Measurements from ENCODE around the gene S100A1. TPM values are rescaled to one million over a fixed set of nuclear protein-coding genes. Genes with fewer than 3 reads are reported as not detected.

S100A1 gene
- total RNA-seq, 2 experiments from 2014 or later: not detected

DNA sequence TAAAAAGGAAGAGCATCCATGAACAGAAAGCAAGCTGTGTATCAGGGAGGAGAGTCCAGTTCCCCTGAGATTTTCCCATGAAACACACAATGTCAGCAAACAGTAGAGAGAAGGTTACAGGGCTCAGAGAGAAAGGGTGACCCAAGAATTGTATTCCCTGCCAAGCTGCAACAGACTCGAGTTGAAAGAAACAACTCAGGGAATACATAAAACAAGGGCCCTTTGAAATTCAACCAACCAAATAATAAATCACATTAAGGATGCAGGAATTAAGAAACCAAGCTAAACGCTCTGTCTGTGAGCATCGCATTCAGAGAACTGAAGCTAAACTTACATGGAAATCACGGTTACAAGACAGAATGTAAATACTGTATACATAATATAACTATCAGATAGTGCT is 35.5 kb upstream of the S100A1 start:
- Mint-ChIP-seq H3K27ac (no peak overlapping the region), H3K9me3 (ENCODE audit: low read depth) (no peaks in the 10 kb centered on the region), H3K4me3 (no peak overlapping the region), H3K4me1 (peaks cover 9% of the 10 kb centered on the region), H3K27me3 (no peaks in the 10 kb centered on the region), H3K36me3 (ENCODE audit: low read depth) (no peaks in the 10 kb centered on the region)
- DNase-seq: no peak
- ChIA-PET CTCF (interaction anchor here (1.1 to 1.4 kb wide), 5 partner anchors 11 to 90 kb away, joined by 3 to 6 read pairs (median 5); no protein-coding TSS in a partner anchor), POLR2A (no interaction called here)
- intact Hi-C loops (cut with DNase I, micrococcal nuclease): no loop called here
- no peak for ATAC-seq

DNA sequence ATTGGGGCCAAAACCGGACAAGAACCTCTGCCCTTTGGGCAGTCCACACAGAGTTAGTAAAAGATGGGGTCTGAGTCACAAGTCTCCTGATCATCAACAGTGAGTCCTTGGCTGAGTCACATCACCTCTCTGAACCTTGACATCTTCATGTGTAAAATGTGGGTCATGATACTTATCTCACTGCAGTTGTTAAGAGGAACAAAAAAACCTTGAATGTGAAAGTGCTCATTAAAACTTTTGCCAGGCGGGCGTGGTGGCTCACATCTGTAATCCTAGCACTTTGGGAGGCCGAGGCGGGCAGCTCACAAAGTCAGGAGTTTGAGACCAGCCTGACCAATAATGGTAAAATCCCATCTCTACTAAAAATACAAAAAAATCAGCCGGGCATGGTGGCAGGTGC is 31.0 kb upstream of the S100A1 start:
- Mint-ChIP-seq H3K36me3 (ENCODE audit: low read depth) (no peaks in the 10 kb centered on the region), H3K4me1 (peaks cover 17% of the 10 kb centered on the region), H3K4me3 (no peak overlapping the region), H3K9me3 (ENCODE audit: low read depth) (no peaks in the 10 kb centered on the region), H3K27ac (peak overlapping the region; percentile 63), H3K27me3 (no peaks in the 10 kb centered on the region)
- CTCF ChIA-PET: interaction anchor here (0.7 to 1.5 kb wide), 4 partner anchors 10 to 95 kb away, joined by 3 to 5 read pairs (median 3); no protein-coding TSS in a partner anchor
- DNase-seq (peak; percentile 51), ATAC-seq (peak; percentile 98)
- intact Hi-C loops (cut with DNase I, micrococcal nuclease): loop anchor here in 1 of 2 experiments (1.0 kb wide), 1 partner anchor 24 kb away; no protein-coding TSS in a partner anchor
- POLR2A ChIA-PET: no interaction called here

DNA sequence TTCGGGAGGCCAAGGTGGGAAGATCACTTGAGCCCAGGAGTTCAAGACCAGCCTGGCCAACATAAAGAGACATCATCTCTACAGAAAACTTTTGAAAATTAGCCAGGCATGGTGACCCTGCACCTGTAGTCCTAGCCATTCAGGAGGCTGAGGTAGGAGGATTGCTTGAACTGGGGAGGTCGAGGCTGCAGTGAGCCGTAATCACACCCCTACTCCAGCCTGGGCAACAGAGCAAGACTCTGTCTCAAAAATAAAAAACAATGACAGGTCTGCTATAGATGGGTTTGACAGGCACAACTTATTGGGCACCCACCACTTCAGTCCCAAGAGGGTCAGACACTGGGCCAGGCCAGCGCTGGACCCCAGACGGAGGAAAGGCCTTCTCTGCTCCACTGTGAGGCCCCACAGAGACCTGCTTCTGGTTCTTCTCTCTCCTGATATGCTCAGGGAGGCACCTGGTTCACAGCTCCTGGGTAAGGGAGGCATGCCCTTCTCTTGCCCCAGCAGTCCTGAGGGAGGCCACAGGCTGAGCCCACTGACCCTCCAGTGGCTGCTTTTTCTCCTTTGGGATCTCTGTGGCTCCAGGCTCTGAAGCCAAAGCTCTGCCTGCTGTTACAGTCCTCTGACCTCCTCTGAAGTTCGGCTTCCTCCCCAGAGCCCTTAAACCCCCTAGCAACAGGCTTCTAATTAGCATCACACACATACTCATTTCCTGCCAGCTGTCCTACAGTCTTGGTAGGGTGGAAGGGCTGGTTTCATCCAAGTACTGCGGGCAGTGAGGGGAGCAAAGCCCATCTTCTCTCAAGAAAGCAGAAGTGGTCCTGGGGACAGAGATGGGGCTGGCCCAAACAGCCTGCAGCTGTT is 29.7 kb upstream of the S100A1 start:
- no peak overlapping the region for H3K4me3 Mint-ChIP-seq
- no peaks in the 10 kb centered on the region for H3K27me3 Mint-ChIP-seq
- H3K27ac Mint-ChIP-seq: peak overlapping the region; percentile 59
- DNase-seq (peak; percentile 32), ATAC-seq (peak; percentile 72)
- ChIA-PET CTCF (interaction anchor here (0.6 to 1.5 kb wide), 10 partner anchors 9 to 1603 kb away, joined by 3 to 7 read pairs (median 3); no protein-coding TSS in a partner anchor), POLR2A (no interaction called here)
- intact Hi-C loops (cut with DNase I, micrococcal nuclease): no loop called here
- peaks cover 22% of the 10 kb centered on the region for H3K4me1 Mint-ChIP-seq
- no peaks in the 10 kb centered on the region for H3K36me3 Mint-ChIP-seq (ENCODE audit: low read depth)
- no peaks in the 10 kb centered on the region for H3K9me3 Mint-ChIP-seq (ENCODE audit: low read depth)

DNA sequence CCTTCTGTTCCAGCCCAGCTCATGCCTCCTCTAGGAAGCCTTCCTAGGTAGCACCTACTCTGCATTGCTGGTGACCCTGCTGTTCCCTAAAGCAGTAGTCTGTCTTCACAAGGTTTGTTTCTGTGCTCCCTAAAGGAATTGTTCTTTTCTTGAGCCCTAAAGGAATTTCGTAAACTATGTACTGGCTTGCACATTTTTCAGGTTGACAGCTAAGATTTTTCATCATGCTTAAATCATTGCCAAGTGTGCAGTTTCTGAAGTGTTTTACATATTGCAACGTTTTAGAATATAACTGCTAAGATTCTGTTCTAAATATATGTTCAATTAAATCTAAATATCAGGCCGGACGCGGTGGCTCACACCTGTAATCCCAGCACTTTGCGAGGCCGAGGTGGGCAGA is 28.4 kb upstream of the S100A1 start:
- H3K27ac Mint-ChIP-seq: no peak overlapping the region
- H3K36me3 Mint-ChIP-seq (ENCODE audit: low read depth): no peaks in the 10 kb centered on the region
- H3K4me3 Mint-ChIP-seq: no peak overlapping the region
- CTCF ChIA-PET: no interaction called here
- no peaks in the 10 kb centered on the region for H3K27me3 Mint-ChIP-seq
- no peaks in the 10 kb centered on the region for H3K9me3 Mint-ChIP-seq (ENCODE audit: low read depth)
- DNase-seq (no peak), ATAC-seq (no peak)
- H3K4me1 Mint-ChIP-seq: peaks cover 22% of the 10 kb centered on the region
- intact Hi-C loops (cut with DNase I, micrococcal nuclease): loop anchor here in 1 of 2 experiments (10.0 kb wide), 1 partner anchor 245 kb away; the partner anchor contains the start of gene S100A9
- POLR2A ChIA-PET: no interaction called here

DNA sequence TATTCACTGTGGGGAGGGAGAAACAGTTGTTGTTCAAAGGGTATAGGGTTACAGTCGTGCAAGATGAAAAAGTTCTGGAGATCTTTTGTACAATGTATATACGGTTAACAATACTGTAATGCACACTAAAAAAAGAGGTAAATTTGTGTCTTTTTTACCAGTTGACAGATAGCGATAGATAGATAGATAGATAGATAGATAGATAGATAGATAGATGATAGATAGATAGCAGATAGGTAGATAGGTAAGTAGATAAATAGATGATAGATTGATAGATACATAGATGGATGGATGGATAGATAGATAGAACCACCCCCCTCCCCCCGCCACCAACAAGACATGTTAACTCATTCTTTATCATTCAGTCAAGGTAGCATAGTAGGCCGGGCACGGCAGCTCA is 25.5 kb upstream of the S100A1 start:
- H3K4me3 Mint-ChIP-seq: no peak overlapping the region
- ATAC-seq: no peak
- H3K27me3 Mint-ChIP-seq: no peaks in the 10 kb centered on the region
- no peak overlapping the region for H3K27ac Mint-ChIP-seq
- no peaks in the 10 kb centered on the region for H3K36me3 Mint-ChIP-seq (ENCODE audit: low read depth)
- intact Hi-C loops (cut with DNase I, micrococcal nuclease): loop anchor here in 1 of 2 experiments (10.0 kb wide), 1 partner anchor 248 kb away; the partner anchor contains the start of gene S100A9
- CTCF ChIA-PET: interaction anchor here (1.7 kb wide), 1 partner anchor 20 kb away, joined by 5 read pairs; no protein-coding TSS in a partner anchor
- DNase-seq: no peak
- peaks cover 13% of the 10 kb centered on the region for H3K4me1 Mint-ChIP-seq
- POLR2A ChIA-PET: no interaction called here
- no peaks in the 10 kb centered on the region for H3K9me3 Mint-ChIP-seq (ENCODE audit: low read depth)

DNA sequence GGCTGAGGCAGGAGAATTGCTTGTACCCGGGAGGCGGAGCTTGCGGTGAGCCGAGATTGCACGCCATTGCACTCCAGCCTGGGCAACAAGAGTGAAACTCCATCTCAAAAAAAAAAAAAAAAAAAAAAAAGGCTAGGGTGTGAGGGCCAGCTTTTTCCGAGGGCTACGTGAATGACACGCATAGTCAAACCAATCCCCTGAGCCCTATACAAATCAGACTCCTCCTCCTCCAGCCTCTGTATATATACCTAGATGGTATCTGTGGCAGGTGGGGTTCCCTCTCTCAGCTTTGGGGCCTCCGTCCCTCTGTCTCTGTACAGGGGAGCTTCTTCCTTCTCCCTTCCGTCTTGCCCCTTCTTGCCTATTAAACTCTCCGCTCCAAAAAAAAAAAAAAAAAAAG is 22.0 kb upstream of the S100A1 start:
- CTCF ChIA-PET: interaction anchor here (1.6 to 2.6 kb wide), 3 partner anchors 8 to 95 kb away, joined by 5 to 11 read pairs (median 9); no protein-coding TSS in a partner anchor
- Mint-ChIP-seq H3K27ac (no peak overlapping the region), H3K27me3 (no peaks in the 10 kb centered on the region), H3K4me3 (no peak overlapping the region), H3K9me3 (ENCODE audit: low read depth) (no peaks in the 10 kb centered on the region), H3K36me3 (ENCODE audit: low read depth) (no peaks in the 10 kb centered on the region), H3K4me1 (peaks cover 5% of the 10 kb centered on the region)
- POLR2A ChIA-PET: no interaction called here
- intact Hi-C loops (cut with DNase I, micrococcal nuclease): loop anchor here in 1 of 2 experiments (10.0 kb wide), 1 partner anchor 251 kb away; the partner anchor contains the start of gene S100A9
- no peak for ATAC-seq
- no peak for DNase-seq

DNA sequence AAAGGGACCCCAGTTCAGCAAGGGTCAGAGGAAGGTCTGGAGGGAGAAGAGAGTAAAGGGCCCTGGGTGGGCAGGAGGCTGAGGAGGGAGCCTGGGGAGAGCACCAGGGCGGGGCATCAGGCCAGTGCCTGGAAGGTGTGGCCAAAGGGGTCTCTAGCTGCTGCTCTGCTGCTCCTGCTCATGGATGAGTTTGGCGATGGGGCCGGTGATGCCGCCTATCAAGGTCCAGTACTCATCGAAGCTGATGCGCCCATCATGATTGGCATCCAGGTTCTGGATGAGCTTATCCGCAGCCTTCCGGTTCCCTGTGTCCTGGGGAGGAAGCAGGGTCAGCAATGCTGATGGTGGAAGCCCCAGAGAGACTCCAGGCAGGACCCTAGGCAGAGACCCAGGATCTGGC is 20.9 kb upstream of the S100A1 start:
- CTCF ChIA-PET: interaction anchor here (0.6 to 2.6 kb wide), 5 partner anchors 8 to 96 kb away, joined by 3 to 11 read pairs (median 5); no protein-coding TSS in a partner anchor
- Mint-ChIP-seq H3K27ac (no peak overlapping the region), H3K9me3 (ENCODE audit: low read depth) (no peaks in the 10 kb centered on the region), H3K4me3 (no peak overlapping the region), H3K27me3 (no peaks in the 10 kb centered on the region), H3K4me1 (peaks cover 4% of the 10 kb centered on the region), H3K36me3 (ENCODE audit: low read depth) (no peaks in the 10 kb centered on the region)
- ATAC-seq: no peak
- POLR2A ChIA-PET: no interaction called here
- DNase-seq: no peak
- intact Hi-C loops (cut with DNase I, micrococcal nuclease): loop anchor here in 1 of 2 experiments (10.0 kb wide), 1 partner anchor 253 kb away; the partner anchor contains the start of gene S100A9

DNA sequence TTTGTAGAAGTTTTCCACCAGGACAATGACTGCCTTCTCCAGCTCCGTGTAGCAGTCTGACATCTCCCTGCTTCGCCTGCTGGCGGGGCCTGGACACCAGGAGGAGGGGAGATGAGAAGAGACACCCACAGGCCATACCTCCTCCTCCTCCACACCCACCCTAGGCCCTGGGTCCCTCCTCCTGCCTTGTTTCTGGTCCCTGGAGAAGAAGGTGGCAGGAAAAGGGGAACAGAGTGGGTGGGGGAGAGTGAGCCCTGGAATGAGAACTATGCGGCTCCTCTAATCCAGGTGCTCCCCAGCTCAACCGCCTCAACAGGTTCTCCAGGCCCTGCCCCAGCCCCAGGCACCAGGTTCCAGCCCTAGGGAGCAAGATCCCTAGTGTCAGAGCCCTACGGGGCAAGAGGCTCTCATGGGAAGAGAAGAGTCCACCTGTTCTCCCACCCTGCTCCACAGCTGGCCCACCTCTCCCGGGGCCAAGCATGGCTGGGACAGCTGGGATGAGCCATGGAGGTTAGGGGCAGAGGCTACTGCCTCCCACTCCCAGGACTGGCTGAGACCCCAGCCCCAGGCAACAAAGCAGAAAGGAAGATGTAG is 20.0 kb upstream of the S100A1 start:
- H3K4me1 Mint-ChIP-seq: no peaks in the 10 kb centered on the region
- no peak overlapping the region for H3K4me3 Mint-ChIP-seq
- ATAC-seq (no peak), DNase-seq (no peak)
- no peaks in the 10 kb centered on the region for H3K9me3 Mint-ChIP-seq (ENCODE audit: low read depth)
- intact Hi-C loops (cut with DNase I, micrococcal nuclease): loop anchor here in 1 of 2 experiments (10.0 kb wide), 1 partner anchor 253 kb away; the partner anchor contains the start of gene S100A9
- no peaks in the 10 kb centered on the region for H3K27me3 Mint-ChIP-seq
- ChIA-PET CTCF (interaction anchor here (0.8 to 2.6 kb wide), 4 partner anchors 9 to 97 kb away, joined by 3 to 11 read pairs (median 7); no protein-coding TSS in a partner anchor), POLR2A (no interaction called here)
- no peaks in the 10 kb centered on the region for H3K36me3 Mint-ChIP-seq (ENCODE audit: low read depth)
- no peak overlapping the region for H3K27ac Mint-ChIP-seq

DNA sequence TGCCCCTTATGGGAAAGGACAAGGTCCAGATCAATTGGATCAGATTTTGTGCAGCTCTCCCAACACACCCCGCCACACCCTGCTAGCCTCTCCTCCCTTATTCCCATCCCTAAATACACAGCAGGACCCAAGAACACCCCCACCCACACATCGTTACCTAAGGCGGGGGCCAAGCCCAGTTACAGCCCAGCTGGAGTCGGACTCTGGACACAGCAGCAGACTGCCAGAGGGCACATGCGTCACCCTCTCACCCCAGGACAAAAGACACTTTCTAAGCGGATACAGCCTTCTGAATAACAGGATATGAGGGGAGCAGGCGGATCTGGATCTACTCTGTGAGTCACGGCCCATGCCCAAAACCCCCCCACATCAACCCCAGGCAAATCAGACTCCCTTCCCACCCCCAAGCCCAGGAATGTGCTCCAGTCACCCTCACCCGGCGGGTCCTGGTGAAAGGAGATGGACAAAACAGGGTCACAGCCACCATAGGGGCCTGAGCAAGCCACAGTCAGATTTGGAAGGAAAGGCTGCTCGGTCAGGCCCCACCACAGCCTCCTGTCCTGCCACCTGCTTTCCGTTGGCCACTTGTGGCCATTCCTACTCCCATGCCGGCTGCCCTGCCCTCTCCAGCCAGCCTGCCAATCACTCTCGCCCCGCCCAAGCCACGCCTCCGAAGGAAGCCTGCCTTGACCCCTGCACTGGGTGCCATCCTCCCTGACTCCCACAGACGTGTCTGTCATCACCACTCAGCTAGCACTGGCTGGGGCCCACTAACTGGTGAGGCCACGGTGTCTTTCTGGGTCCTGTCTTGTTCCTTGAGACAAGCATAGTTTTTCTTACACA is 19.3 kb upstream of the S100A1 start:
- no peaks in the 10 kb centered on the region for H3K36me3 Mint-ChIP-seq (ENCODE audit: low read depth)
- CTCF ChIA-PET: interaction anchor here (2.3 to 2.6 kb wide), 2 partner anchors 8 to 98 kb away, joined by 9 to 11 read pairs; no protein-coding TSS in a partner anchor
- no peaks in the 10 kb centered on the region for H3K9me3 Mint-ChIP-seq (ENCODE audit: low read depth)
- intact Hi-C loops (cut with DNase I, micrococcal nuclease): loop anchor here in 1 of 2 experiments (10.0 kb wide), 1 partner anchor 254 kb away; the partner anchor contains the start of gene S100A9
- H3K4me3 Mint-ChIP-seq: no peak overlapping the region
- POLR2A ChIA-PET: no interaction called here
- H3K27me3 Mint-ChIP-seq: no peaks in the 10 kb centered on the region
- H3K27ac Mint-ChIP-seq: no peak overlapping the region
- H3K4me1 Mint-ChIP-seq: no peaks in the 10 kb centered on the region
- ATAC-seq (no peak), DNase-seq (no peak)

DNA sequence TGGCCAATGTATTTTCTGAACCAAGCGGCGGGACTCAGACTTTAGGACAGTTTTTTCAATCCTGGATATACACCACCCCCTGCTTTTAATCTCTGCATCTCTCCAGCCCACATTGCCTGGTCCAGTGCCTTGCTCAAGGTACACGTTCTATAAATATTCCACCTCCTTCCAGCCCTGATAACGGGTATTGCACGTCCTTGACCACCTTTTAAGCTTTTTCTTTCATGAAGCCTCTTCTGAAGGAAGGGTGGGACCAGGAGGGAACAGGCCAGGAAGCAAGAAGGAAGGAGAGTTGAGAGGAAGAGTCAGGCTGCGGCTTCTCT is 18.7 kb upstream of the S100A1 start:
- H3K27ac Mint-ChIP-seq: no peak overlapping the region
- H3K4me3 Mint-ChIP-seq: no peak overlapping the region
- ATAC-seq (no peak), DNase-seq (no peak)
- no peaks in the 10 kb centered on the region for H3K36me3 Mint-ChIP-seq (ENCODE audit: low read depth)
- H3K9me3 Mint-ChIP-seq (ENCODE audit: low read depth): no peaks in the 10 kb centered on the region
- ChIA-PET POLR2A (no interaction called here), CTCF (no interaction called here)
- no peaks in the 10 kb centered on the region for H3K4me1 Mint-ChIP-seq
- no peaks in the 10 kb centered on the region for H3K27me3 Mint-ChIP-seq
- intact Hi-C loops (cut with DNase I, micrococcal nuclease): loop anchor here in 1 of 2 experiments (10.0 kb wide), 1 partner anchor 255 kb away; the partner anchor contains the start of gene S100A9

DNA sequence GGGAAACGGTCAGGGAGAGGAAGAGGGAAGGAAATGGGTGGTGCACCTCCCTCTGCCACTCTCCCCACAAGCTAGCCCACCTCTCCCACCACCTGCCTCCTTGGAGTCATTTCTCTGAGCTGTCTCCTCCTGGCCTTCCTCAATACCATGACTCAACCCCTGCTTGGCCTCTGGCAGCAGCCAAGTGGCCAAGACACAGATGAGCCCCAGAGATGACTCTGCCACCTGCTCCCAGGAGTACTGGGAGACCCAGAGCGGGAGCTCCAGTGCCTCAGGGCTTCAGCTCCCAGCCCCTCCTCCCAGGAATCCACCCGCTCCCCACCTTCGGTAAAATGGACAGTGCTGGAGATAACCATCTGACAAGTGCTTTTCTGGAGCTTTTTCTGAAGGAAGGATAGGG is 17.9 kb upstream of the S100A1 start:
- intact Hi-C loops (cut with DNase I, micrococcal nuclease): no loop called here
- ChIA-PET CTCF (interaction anchor here (1.1 kb wide), 1 partner anchor 100 kb away, joined by 3 read pairs; no protein-coding TSS in a partner anchor), POLR2A (no interaction called here)
- Mint-ChIP-seq H3K27ac (no peak overlapping the region), H3K27me3 (no peaks in the 10 kb centered on the region), H3K4me1 (no peaks in the 10 kb centered on the region), H3K4me3 (no peak overlapping the region), H3K9me3 (ENCODE audit: low read depth) (no peaks in the 10 kb centered on the region), H3K36me3 (ENCODE audit: low read depth) (no peaks in the 10 kb centered on the region)
- ATAC-seq: no peak
- no peak for DNase-seq
